ENCODE results near the gene KEAP1. TPM values are rescaled to one million over a fixed set of nuclear protein-coding genes. Genes with fewer than 3 reads are reported as not detected.

KEAP1 gene
- 75.2 TPM for total RNA-seq (2021; ENCODE audit: unreplicated experiment)
- polyA plus RNA-seq (2012) = 64.7 and 101 TPM in 2 replicates
- percentile 71 among the genes with signal in this experiment for Bru-seq, nascent RNA
- percentile 72 among the genes with signal in this experiment for BruChase-seq, experiment 1, labeled RNA remaining after a 6-hour chase
- percentile 80 among the genes with signal in this experiment for BruChase-seq, experiment 2, labeled RNA remaining after a 2-hour chase
- long read RNA-seq, transcript KEAP1-201 (6 exons, 2,955 nt) = minor isoform, 35 of 278 reads
- long read RNA-seq, transcript KEAP1-202 (6 exons, 2,648 nt) = major isoform, 191 of 278 reads
- long read RNA-seq, partial matches to known transcripts = 30 of 278 reads
- long read RNA-seq, other reads (novel, unspliced or antisense) = 21 of 278 reads

GRCh38 chr19:10503002-10503789 is at the start of gene KEAP1:
KEAP1 (minus strand) TSS chr19:10503356; CDS start chr19:10500033, 3,323 bp downstream.
- H3K27me3 ChIP-seq (ENCODE audit: insufficient read depth, low read length) = no peaks in the 10 kb centered on the region
- peak within 1 kb of the TSS; percentile 95 for H3K4me2 ChIP-seq (ENCODE audit: low read length)
- intact Hi-C loops (cut with micrococcal nuclease) = loop anchor here (5.0 kb wide), 1 partner anchor 64 kb away; the partner anchor contains the start of genes CDKN2D and KRI1
- peaks cover 9 to 16% of the 10 kb centered on the region in 2 experiments; a peak in 3 of 4 replicates for H3K36me3 ChIP-seq (ENCODE audit: control insufficient read depth in 1 of 2, insufficient read depth in 2 of 2, low read length in 2 of 2)
- ChIA-PET RAD21 (ENCODE audit: low non-redundant PET in 1 of 2, low total read pairs in 2 of 2, uncharacterized antibody in 2 of 2, unreplicated experiment in 2 of 2) (no interaction called here), CTCF (interaction anchor here (0.6 to 1.1 kb wide), 3 partner anchors 19 to 50 kb away, joined by 3 to 4 read pairs (median 3); no protein-coding TSS in a partner anchor), POLR2A (no interaction called here)
- peaks cover 43% of the 10 kb centered on the region for H3K79me2 ChIP-seq (ENCODE audit: insufficient read depth, low read length)
- no peak within 1 kb of the TSS for H2AFZ ChIP-seq (ENCODE audit: low read depth, low read length, poor library complexity, severe bottlenecking)
- H3K4me1 ChIP-seq (ENCODE audit: control insufficient read depth in 1 of 2, insufficient read depth in 2 of 2, low read length in 2 of 2) = peaks cover 14 to 32% of the 10 kb centered on the region in 2 experiments
- peak within 1 kb of the TSS; percentile 88 to 90 for H3K4me3 ChIP-seq (replicated peaks in 1 of 2; ENCODE audit: low read depth in 1 of 2, low read length in 2 of 2)
- H3K27ac ChIP-seq (ENCODE audit: low read depth, low read length) = peak within 1 kb of the TSS; percentile 92
- peak within 1 kb of the TSS; percentile 100 for H3K9ac ChIP-seq (ENCODE audit: low read length)
- TSS peak; percentile 91 for BruUV-seq (replicated peaks)
- DNase-seq (ENCODE audit: low read depth, low spot score) (no peak), ATAC-seq (peak; percentile 47)
- H4K20me1 ChIP-seq (ENCODE audit: insufficient read depth) = no peaks in the 10 kb centered on the region
- no peaks in the 10 kb centered on the region for H3K9me2 ChIP-seq (ENCODE audit: insufficient read depth)
- H3K9me3 ChIP-seq (ENCODE audit: control insufficient read depth in 1 of 2, insufficient read depth in 1 of 2, low read depth in 1 of 2, low read length in 2 of 2) = no peaks in the 10 kb centered on the region
- TF ChIP-seq EZH2 (IDR thresholded peaks at IDR 0.05) (no peak), CEBPB (IDR thresholded peaks at IDR 0.05; ENCODE audit: low read depth) (no peak), MAX (IDR thresholded peaks at IDR 0.05) (peak; percentile 65), SRF (IDR thresholded peaks at IDR 0.05; ENCODE audit: low read depth) (no peak), SIN3A (IDR thresholded peaks at IDR 0.05; ENCODE audit: low read depth) (no peak; the same call in 1 of the 2 replicates), ZFX (IDR thresholded peaks at IDR 0.05) (peak; percentile 6; the same call in 1 of the 2 replicates)
